CD4-positive, alpha-beta T cell (primary cell): ENCODE data around the gene B4GALNT1. TPM values are rescaled to one million over a fixed set of nuclear protein-coding genes. Genes with fewer than 3 reads are reported as not detected.

Source experiments
- ATAC-seq: fragments of 200-7000 bp; cut with Tn5 transposase; one replicate; pipeline ENCODE4 v1.10.0; 2022; ENCODE audit warnings: mild to moderate bottlenecking; ENCODE audit not compliant: poor library complexity
- CTCF ChIA-PET: fragments of 350-600 bp; sonication (Branson Sonifier 250); formaldehyde crosslinking; loops from one replicate; lab custom pipeline; 2021; ENCODE audit warnings: antibody characterized with exemption, inconsistent platforms; lab: Charles Lee
- POLR2A ChIA-PET: fragments of 350-600 bp; sonication (Branson Sonifier 250); formaldehyde crosslinking; loops from one replicate; lab custom pipeline; 2021; ENCODE audit warnings: antibody characterized with exemption, inconsistent platforms; lab: Charles Lee
- DNase-seq, 14 experiments: peaks; one replicate each; pipeline ENCODE4 v3.0.0-alpha.2; 2013 to 2020; ENCODE audit warnings: mixed read lengths in 2 of 14
- H3K27ac ChIP-seq, 2 donors: one replicate each; pipeline versions ENCODE4 v1.5.1 to v1.7.0; 2013; ENCODE audit warnings: low read length in 2 of 2, low read depth in 1 of 2, mild to moderate bottlenecking in 1 of 2
- H3K27me3 ChIP-seq, 2 experiments: 1 replicate in 1 of 2; 2 replicates in 1 of 2; pipeline versions ENCODE4 v1.6.1 to v1.7.0; 2013; ENCODE audit warnings: low read length in 2 of 2, control low read depth in 1 of 2, mild to moderate bottlenecking in 1 of 2, moderate library complexity in 1 of 2; ENCODE audit not compliant: insufficient read depth in 2 of 2, control insufficient read depth in 1 of 2
- H3K36me3 ChIP-seq: one replicate; pipeline ENCODE4 v1.6.1; 2013; ENCODE audit warnings: low read length, control low read depth; ENCODE audit not compliant: insufficient read depth
- H3K4me1 ChIP-seq: one replicate; pipeline ENCODE4 v1.6.1; 2013; ENCODE audit warnings: low read length, control low read depth; ENCODE audit not compliant: insufficient read depth
- H3K4me3 ChIP-seq: one replicate; pipeline ENCODE4 v1.5.1; 2013; ENCODE audit warnings: mild to moderate bottlenecking, low read length, moderate library complexity
- H3K9me3 ChIP-seq, 2 experiments: 1 replicate in 1 of 2; 2 replicates in 1 of 2; pipeline versions ENCODE4 v1.6.1 to v1.7.0; 2013; ENCODE audit warnings: low read length in 2 of 2, mild to moderate bottlenecking in 2 of 2, control low read depth in 1 of 2, moderate library complexity in 1 of 2; ENCODE audit not compliant: control insufficient read depth in 1 of 2, insufficient read depth in 1 of 2
- H3K27ac Mint-ChIP-seq: one replicate; pipeline ENCODE4 v1.8.0; 2020; ENCODE audit warnings: mixed read lengths
- H3K27me3 Mint-ChIP-seq: one replicate; pipeline ENCODE4 v1.8.0; 2021; ENCODE audit warnings: mixed read lengths
- H3K36me3 Mint-ChIP-seq: one replicate; pipeline ENCODE4 v1.8.0; 2021; ENCODE audit warnings: low read depth, mixed read lengths
- H3K4me1 Mint-ChIP-seq: one replicate; pipeline ENCODE4 v1.8.0; 2021; ENCODE audit warnings: low read depth, mixed read lengths
- H3K4me3 Mint-ChIP-seq: one replicate; pipeline ENCODE4 v1.8.0; 2020; ENCODE audit warnings: mild to moderate bottlenecking, mixed read lengths
- H3K9me3 Mint-ChIP-seq: one replicate; pipeline ENCODE4 v1.8.0; 2020; ENCODE audit warnings: mixed read lengths
- intact Hi-C, 2 experiments: fragments of 100-400 bp; cut with DNase I in 1 of 2; cut with micrococcal nuclease in 1 of 2; formaldehyde crosslinking; loops; one replicate each; pipeline versions ENCODE4 v1.15.1 to v1.9.0; 2023 to 2025; cut with DNase I, micrococcal nuclease
- total RNA-seq, 174 experiments: library from RNA in 2 of 174; stranded (reverse) in 2 of 174; gene quantifications; one replicate each; pipeline ENCODE4 v1.2.3 and lab custom pipeline; 2021 to 2026
- TF ChIP-seq, protein P1 (sequence below): fragments of 200-600 bp; IDR thresholded peaks from one replicate; pipeline ENCODE4 v1.8.0; 2022; ENCODE audit warnings: antibody characterized with exemption, mild to moderate bottlenecking

Gene B4GALNT1
- total RNA-seq, 2 experiments from 2014 or later: not detected

DNA sequence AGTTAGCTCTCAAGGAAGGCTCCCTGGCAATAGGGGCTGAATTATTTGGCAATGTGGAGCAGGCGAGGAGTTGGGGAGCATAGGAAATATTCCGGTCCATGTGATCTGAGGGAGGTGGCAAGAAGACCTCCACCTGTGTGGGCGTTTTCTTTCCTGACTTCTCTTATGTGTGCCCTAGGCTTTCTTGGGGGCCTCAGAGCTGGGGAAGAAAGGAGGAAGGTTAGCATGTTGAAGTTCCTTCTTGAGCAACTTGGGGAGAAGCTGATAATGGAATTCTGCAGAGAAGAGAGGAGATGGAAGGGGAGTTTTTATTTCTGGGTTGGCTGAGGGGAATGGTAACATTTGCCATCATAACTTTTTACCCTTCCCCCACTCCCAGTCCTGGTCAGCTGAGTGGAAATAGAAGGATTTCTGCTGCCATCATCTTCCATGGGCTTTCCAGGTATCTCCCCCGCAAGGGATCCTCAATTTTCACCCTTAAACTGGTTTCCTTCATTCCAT, 27.1 kb downstream of the B4GALNT1 start:
- Mint-ChIP-seq H3K27me3 (peaks cover 7% of the 10 kb centered on the region), H3K27ac (peak overlapping the region; percentile 81), H3K4me1 (peaks cover 40% of the 10 kb centered on the region), H3K4me3 (peak overlapping the region; percentile 92), H3K9me3 (no peaks in the 10 kb centered on the region), H3K36me3 (peaks cover 33% of the 10 kb centered on the region)
- H3K4me1 ChIP-seq: peaks cover 34% of the 10 kb centered on the region
- H3K27ac ChIP-seq: no peak overlapping the region
- ChIA-PET POLR2A (interaction anchor here (0.6 to 0.8 kb wide), 4 partner anchors 13 to 23 kb away, joined by 3 to 4 read pairs (median 3); no protein-coding TSS in a partner anchor), CTCF (interaction anchor here (3.9 kb wide), 1 partner anchor 22 kb away, joined by 15 read pairs; no protein-coding TSS in a partner anchor)
- H3K9me3 ChIP-seq: peaks cover 0 to 1% of the 10 kb centered on the region in 2 experiments
- DNase-seq: no peak
- H3K4me3 ChIP-seq: no peak overlapping the region
- intact Hi-C loops: no loop called here
- TF ChIP-seq, protein P1, sequence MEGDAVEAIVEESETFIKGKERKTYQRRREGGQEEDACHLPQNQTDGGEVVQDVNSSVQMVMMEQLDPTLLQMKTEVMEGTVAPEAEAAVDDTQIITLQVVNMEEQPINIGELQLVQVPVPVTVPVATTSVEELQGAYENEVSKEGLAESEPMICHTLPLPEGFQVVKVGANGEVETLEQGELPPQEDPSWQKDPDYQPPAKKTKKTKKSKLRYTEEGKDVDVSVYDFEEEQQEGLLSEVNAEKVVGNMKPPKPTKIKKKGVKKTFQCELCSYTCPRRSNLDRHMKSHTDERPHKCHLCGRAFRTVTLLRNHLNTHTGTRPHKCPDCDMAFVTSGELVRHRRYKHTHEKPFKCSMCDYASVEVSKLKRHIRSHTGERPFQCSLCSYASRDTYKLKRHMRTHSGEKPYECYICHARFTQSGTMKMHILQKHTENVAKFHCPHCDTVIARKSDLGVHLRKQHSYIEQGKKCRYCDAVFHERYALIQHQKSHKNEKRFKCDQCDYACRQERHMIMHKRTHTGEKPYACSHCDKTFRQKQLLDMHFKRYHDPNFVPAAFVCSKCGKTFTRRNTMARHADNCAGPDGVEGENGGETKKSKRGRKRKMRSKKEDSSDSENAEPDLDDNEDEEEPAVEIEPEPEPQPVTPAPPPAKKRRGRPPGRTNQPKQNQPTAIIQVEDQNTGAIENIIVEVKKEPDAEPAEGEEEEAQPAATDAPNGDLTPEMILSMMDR: no peak
- peaks cover 18% of the 10 kb centered on the region for H3K36me3 ChIP-seq
- no peaks in the 10 kb centered on the region for H3K27me3 ChIP-seq
- no peak for ATAC-seq

DNA sequence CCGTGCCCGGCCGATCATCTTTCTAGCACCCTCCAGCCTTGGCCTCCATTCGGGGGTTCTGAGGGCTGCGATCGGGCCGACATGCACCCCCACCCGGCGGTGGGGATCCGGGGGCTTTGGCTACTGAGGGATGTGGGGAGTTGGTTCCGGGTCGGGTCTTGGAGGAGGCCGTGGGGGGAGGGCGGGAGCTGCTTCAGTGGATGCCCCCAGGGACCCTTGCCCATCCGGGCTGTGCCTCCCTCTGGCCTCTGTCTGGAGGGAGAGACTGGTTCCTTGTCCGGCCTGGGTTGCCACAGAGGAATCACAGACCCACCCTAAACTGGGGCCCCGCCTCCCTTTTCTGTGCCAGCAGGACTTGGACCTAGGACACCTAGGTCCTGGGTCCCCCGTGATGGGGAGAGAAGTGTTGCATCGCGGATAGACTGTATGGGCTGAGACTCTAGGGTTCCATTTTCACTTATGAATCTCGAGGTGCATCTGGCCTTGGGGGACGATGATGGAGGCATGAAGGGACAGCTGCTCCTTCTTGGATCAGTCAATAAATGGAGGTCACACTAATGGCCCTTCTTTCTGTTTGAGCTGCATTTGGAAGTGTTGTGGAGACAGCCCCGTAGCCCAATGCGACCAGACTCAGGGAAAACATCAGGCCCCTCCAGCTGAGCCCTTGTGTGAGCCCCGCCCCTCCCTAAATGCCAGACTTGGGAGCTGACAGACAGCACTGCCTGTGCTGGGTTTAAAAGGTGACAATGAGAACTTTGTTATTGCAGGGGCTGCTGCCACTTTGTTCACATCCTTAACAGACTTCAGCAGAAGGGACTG, 27.8 kb downstream of the B4GALNT1 start:
- H3K36me3 ChIP-seq: peaks cover 25% of the 10 kb centered on the region
- no peak overlapping the region for H3K27ac ChIP-seq
- CTCF ChIA-PET: interaction anchor here (3.9 kb wide), 1 partner anchor 22 kb away, joined by 15 read pairs; no protein-coding TSS in a partner anchor
- H3K4me3 Mint-ChIP-seq: peak overlapping the region; percentile 92
- H3K4me1 ChIP-seq: peaks cover 27% of the 10 kb centered on the region
- intact Hi-C loops: no loop called here
- peak overlapping the region; percentile 74 for H3K4me3 ChIP-seq
- peaks cover under 1% of the 10 kb centered on the region for H3K27me3 Mint-ChIP-seq
- TF ChIP-seq, protein P1: no peak
- no peaks in the 10 kb centered on the region for H3K9me3 ChIP-seq
- H3K36me3 Mint-ChIP-seq: peaks cover 39% of the 10 kb centered on the region
- peak; percentile 58 for ATAC-seq
- no peaks in the 10 kb centered on the region for H3K9me3 Mint-ChIP-seq
- no peaks in the 10 kb centered on the region for H3K27me3 ChIP-seq
- POLR2A ChIA-PET: interaction anchor here (0.6 to 0.8 kb wide), 4 partner anchors 12 to 22 kb away, joined by 3 to 4 read pairs (median 3); no protein-coding TSS in a partner anchor
- H3K4me1 Mint-ChIP-seq: peaks cover 33% of the 10 kb centered on the region
- DNase-seq: peak in 1 of 14 experiments; percentile 39
- H3K27ac Mint-ChIP-seq: peak overlapping the region; percentile 81

DNA sequence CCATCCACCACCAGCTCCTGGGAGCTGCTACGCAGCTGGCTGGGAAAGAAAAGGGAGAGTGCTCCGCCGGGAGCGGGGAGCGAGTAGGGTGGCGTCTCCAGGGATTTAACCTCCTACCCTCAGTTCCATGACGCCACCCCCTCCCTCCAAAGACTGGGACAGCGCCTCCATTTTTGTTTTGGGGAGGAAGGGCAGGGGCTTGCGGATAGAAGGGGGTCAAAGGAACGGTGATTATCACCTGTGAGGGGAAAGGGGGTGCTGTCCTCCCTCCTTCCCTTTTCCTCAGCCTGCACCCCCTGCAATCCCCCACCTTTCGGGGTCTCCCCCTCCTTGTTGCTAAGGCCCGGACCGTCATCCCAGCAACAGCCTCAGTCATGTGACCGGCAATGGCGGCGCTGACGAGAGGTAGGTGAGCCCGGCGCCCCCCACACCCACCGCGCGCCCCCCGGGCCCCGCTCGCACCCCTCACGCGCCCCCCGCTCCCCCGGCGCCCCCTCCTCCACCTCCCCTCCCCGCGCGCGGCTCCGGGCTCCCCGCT, 28.5 kb downstream of the B4GALNT1 start, which contains the start of gene DTX3:
TSS of gene DTX3 (plus strand) at position 371 of the 538 bp plus-strand sequence. CDS start 1,694 bp downstream, outside the sequence.
- POLR2A ChIA-PET: interaction anchor here (1.6 kb wide), 1 partner anchor 12 kb away, joined by 4 read pairs; no protein-coding TSS in a partner anchor
- ATAC-seq (peak; percentile 65), DNase-seq (peak in 7 of 14 experiments; percentile 15 to 65 (median 47))
- Histone ChIP-seq H3K27me3 (no peaks in the 10 kb centered on the region), H3K4me1 (peaks cover 25% of the 10 kb centered on the region), H3K36me3 (peaks cover 31% of the 10 kb centered on the region), H3K9me3 (no peaks in the 10 kb centered on the region), H3K4me3 (peak within 1 kb of the TSS; percentile 74), H3K27ac (peak within 1 kb of the TSS; percentile 45 to 52)
- CTCF ChIA-PET: interaction anchor here (2.0 to 3.9 kb wide), 2 partner anchors 21 kb away, joined by 12 to 15 read pairs; no protein-coding TSS in a partner anchor
- intact Hi-C loops: no loop called here
- TF ChIP-seq, protein P1: no peak
- H3K4me1 Mint-ChIP-seq: peaks cover 32% of the 10 kb centered on the region
- H3K36me3 Mint-ChIP-seq: peaks cover 46% of the 10 kb centered on the region
- no peaks in the 10 kb centered on the region for H3K9me3 Mint-ChIP-seq
- H3K27ac Mint-ChIP-seq: peak within 1 kb of the TSS; percentile 81
- H3K27me3 Mint-ChIP-seq: no peaks in the 10 kb centered on the region
- peak within 1 kb of the TSS; percentile 92 for H3K4me3 Mint-ChIP-seq
